C4-2B (cell line): ENCODE data around the gene FBXL13.
A peak's percentile ranks its signal among the peaks of the same experiment; 100 is the strongest.

ENCODE experiments used
- H3K27ac ChIP-seq: fragments of 450-650 bp; 2 replicates; pipeline ENCODE4 v1.5.1; 2017
- ZFX ChIP-seq: fragments of 450-650 bp; IDR thresholded peaks from 2 replicates; pipeline ENCODE4 v1.6.1; 2017
- TF ChIP-seq, protein P1 (sequence below): fragments of 450-650 bp; conservative IDR thresholded peaks from 2 replicates; pipeline ENCODE4 v1.5.1; 2017; ENCODE audit warnings: mild to moderate bottlenecking

Gene FBXL13

DNA sequence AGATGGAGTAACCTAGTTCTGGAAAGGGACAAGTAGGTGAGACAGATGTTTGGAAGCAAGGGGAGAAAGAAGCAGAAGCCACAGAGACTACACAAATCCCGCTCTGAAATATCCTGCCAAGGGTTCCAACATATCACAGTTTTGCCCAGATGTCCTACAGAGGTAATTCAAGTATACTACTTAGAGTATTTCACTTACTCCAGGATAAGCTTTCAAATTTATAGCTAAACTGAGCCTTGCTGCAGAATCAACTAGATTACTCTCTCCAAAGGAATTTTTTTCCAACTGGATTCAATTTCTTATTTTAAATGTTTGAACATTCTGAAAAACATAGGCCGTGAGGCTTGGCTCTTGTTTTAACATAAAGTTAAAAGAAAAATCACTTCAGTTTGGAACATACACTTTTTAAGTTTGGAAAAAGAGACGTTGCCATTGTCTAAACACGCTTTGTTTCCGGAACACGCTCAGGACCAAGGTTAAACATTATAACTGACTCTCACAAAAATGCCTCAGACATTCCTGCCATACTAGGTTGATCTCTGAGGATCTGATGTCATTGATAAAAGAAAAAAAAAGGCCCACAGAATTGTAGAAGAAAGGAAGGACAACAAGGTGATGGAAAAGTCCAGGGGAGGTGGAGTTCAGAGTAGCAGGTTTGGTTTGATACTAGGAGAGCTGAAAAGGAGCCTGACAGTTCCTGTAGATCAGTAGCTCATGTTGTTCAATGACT lies 251.0 kb downstream of the FBXL13 start:
- no peak overlapping the region for H3K27ac ChIP-seq
- TF ChIP-seq, protein P1, sequence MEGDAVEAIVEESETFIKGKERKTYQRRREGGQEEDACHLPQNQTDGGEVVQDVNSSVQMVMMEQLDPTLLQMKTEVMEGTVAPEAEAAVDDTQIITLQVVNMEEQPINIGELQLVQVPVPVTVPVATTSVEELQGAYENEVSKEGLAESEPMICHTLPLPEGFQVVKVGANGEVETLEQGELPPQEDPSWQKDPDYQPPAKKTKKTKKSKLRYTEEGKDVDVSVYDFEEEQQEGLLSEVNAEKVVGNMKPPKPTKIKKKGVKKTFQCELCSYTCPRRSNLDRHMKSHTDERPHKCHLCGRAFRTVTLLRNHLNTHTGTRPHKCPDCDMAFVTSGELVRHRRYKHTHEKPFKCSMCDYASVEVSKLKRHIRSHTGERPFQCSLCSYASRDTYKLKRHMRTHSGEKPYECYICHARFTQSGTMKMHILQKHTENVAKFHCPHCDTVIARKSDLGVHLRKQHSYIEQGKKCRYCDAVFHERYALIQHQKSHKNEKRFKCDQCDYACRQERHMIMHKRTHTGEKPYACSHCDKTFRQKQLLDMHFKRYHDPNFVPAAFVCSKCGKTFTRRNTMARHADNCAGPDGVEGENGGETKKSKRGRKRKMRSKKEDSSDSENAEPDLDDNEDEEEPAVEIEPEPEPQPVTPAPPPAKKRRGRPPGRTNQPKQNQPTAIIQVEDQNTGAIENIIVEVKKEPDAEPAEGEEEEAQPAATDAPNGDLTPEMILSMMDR, result no peak
- TF ChIP-seq ZFX, result no peak

DNA sequence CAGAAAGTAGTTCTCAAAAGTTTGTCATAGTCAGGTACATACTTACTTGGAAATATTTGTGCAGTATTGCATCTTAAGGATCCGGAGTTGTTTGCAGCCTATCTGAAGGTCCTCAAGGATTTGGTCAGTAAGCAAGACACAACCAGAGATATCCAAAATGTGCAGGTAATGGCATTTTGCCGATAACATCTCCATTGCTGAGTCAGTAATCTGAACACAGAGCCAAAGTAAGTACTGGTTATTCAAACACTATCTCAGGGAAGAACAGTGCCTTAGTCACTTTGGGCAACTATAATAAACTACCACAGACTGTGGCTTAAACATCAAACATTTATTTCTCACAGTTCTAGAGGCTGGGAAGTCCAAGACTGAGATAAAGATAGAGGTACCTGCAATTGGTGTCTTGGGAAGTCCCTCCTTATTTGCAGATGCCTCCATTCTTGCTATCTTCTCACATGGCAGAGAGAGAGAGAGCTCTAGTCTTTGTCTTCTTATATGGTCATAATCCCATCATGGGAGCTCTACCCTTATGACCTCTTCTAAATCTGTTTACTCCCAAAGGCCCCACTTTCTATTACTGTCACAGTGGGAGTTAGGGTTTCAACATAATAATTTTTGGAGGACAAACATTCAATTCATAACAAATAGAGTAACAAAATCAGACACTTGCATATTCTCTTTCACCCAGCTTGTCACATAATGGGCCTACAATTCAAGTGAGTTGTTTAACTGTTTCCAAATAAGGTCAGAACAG lies 252.4 kb downstream of the FBXL13 start:
- H3K27ac ChIP-seq, result no peak overlapping the region
- TF ChIP-seq, protein P1, result no peak
- TF ChIP-seq ZFX, result no peak

DNA sequence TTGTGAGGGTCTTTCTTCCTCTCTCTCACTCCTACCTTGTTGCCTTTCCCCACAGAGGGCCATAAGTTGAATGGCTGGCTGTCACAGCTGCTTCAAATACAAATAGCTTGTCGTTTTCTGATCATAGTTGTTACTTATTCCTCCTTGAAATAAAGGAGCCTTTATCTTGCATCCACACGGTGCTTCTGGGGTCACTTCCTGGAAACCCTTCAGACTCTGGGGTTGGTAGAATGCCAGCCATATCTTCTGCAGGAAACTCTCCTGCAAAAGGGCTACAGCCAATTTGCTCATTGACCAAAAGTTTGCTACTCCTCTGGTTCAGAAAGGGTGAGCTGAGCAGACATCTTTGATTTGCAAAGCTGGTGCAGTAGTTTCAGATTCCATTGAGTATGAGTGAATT lies 255.4 kb downstream of the FBXL13 start:
- no peak overlapping the region for H3K27ac ChIP-seq
- no peak for TF ChIP-seq ZFX
- TF ChIP-seq, protein P1, result no peak

DNA sequence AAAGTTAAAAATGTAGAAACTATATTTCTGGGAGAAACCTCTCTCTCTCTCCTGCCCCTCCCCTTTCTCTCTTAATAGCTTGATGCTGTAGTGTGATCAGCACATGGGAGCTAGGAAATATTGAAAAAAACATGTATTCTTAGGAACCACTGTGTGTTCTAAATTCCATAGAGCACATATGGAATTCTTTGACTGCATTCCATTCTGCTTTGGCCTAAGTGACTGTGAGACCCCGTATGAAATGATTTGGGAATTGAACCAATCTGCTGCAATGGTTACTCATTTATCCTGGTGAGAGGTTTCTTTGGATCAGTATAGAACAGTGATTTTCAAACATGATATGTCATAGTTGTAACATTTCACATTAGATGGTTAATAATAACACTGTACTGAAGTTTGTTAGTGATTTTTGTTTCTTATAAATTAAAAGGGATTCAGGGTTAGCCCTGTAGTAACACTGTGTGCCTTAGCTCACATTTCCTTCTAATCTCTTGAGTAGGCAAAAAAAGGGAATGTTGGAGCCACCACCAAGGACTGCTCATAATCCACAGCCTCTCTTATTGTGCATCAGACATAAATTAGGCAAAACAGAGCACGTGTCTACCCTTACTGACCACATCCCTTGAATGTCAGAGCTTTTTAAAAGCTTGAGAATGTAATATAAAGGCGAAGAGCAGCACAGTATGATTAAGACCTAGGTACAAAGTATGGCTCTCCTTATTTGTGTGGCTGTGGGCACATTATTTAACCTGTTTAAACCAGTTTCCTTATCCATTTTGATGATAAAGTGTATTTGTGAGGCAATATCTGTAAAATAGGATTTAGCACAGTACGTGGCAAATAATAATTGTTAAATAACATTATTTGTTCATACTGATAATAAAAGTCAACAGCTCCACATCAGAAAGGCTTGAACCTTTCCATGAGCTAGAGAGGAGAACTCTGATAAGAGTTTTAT lies 256.7 kb downstream of the FBXL13 start:
- H3K27ac ChIP-seq, result no peak overlapping the region
- TF ChIP-seq, protein P1, result no peak
- no peak for TF ChIP-seq ZFX

DNA sequence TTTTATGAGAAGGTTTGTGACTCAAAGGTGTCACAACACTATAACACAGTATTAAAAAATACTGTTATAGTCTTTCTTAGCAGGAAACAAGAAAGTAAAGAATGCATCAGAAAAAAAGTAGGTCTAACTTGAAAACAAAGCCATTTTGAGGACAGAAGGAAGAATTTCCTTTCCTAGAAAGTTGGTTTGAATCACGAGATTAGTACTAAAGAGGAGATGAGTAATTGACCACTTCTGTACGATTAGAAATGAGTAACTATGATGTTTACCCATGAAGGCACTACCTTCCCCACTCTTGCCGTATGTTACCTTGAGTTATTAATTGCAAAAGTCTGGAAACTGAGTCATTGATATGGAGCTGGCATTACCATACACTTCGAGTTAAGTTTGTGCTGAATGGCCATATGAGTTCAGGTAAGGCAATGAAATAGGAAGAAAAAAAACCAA lies 260.5 kb downstream of the FBXL13 start:
- H3K27ac ChIP-seq, result no peak overlapping the region
- TF ChIP-seq, protein P1, result no peak
- TF ChIP-seq ZFX, result no peak

DNA sequence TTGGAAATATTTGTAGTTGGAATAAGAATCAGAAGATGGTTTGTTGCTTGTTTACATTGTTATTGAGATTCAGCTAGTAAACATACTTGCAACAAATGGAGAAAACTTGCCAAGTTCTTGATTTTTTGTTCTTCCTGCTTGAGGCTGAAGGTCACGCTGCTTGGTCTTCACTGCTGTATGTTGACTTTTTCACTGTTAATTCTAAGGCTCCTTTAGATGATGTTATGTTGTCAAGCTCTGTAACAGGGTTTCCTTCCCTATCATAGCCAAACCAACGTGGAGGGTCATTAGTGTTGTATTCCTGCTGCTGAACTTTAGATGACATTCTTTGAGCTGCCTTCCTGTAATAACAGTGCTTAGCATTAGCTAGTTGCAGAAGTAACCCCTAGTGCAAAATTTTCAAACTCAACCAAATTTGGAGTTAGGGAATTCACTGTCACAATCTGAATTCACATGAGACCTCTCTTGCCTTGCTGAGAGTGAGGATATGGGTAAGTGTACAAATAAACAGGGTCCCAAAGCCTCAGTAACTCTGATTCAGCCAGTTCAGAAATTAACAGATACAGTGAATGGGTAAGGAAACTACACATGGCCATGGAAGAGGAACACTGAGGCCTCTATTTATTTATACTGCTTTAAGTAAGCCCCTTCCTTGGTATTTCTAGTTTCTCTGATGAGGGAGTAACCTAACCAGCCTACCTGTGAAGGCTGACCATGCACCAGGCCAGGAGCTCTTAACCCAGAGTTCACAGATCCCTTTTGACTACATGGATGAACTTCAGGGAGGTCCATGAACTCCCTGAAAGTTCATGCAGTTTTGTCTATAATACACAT lies 261.2 kb downstream of the FBXL13 start:
- peak overlapping the region; percentile 9; the same call in 1 of the 2 replicates for H3K27ac ChIP-seq
- no peak for TF ChIP-seq ZFX
- TF ChIP-seq, protein P1, result no peak
